C4-2B (cell line): Measurements from ENCODE around the gene DIPK1A.

Experiments used
- H3K27ac ChIP-seq: fragments of 450-650 bp; 2 replicates; pipeline ENCODE4 v1.5.1; 2017
- CTCF ChIP-seq: fragments of 450-650 bp; conservative IDR thresholded peaks from 2 replicates; pipeline ENCODE4 v1.5.1; 2017; ENCODE audit warnings: mild to moderate bottlenecking
- ZFX ChIP-seq: fragments of 450-650 bp; IDR thresholded peaks from 2 replicates; pipeline ENCODE4 v1.6.1; 2017

Gene DIPK1A

DNA sequence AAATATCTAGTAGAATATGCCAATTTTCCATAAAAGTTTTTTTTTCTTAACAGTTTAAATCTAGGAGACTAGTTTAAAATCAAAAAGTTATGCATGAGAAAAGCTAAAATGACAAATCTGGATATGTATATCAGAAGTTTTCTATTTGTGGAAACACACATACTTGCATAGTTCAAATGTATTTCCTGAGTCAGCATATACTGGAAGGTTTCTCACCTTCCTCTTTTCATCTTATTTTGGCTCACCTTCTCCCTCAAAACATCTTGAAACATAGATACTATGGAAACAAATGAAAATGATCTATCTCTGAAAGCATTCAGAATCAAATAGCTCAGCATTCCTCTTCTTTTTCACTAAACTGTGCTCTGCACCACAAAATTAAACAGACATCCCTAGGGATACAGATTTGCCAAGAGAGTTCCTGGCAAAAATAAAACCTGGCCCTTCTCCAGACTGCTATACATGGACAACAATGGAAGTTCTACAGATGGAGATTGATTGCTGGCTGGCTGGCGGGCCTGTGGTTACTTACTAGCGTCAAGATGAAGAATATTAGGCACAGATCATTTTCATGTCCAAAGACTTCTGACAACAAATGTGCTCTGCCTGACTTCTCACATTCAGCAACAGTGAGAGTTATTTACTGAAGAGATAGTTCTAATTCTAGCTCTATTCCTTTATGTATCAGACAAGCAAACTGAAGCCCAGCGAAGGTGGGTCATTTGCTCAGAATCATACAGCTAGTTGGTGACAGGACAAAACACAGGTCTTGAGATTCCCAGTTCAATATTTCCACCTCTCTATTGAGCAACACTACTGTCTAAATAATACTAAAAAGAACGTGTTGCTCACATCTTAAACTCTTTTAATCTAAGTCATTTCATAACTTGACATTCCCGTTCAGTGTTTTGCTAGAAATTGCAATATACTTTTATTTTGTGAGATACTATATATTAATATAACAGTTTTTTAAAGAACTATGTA, 26.6 kb downstream of the DIPK1A start:
- TF ChIP-seq CTCF (no peak), ZFX (no peak)
- no peak overlapping the region for H3K27ac ChIP-seq

- TF ChIP-seq ZFX (no peak), CTCF (no peak)
- H3K27ac ChIP-seq = no peak overlapping the region
These were observed 27.8 kb downstream of the DIPK1A start for GRCh38 chr1:92933459-92933858.

GRCh38 chr1:92931691-92932090, 29.6 kb downstream of the DIPK1A start:
- H3K27ac ChIP-seq = no peak overlapping the region
- TF ChIP-seq CTCF = no peak
- no peak for TF ChIP-seq ZFX

DNA sequence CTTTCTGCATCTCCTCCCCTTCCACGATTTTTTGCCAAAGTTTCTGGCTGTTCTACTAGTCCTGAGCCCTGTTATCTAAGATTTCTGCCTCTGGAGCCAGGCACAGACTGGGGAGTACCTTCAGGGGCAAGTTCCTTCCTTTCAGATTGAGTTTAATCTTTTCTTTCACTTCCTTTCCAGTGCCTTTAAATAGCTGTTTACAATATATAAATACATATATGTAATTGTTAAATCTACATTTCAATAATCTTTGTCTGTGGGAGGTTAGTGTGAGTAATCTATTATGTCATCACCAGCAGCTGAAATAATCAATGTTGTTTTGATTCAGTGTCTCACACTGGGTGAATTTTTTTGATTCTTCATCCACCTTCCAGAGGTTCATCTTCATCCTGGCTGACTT, 31.8 kb downstream of the DIPK1A start:
- H3K27ac ChIP-seq = no peak overlapping the region
- TF ChIP-seq ZFX (no peak), CTCF (no peak)

- no peak; the same call in 1 of the 2 replicates for TF ChIP-seq CTCF
- TF ChIP-seq ZFX = no peak
- no peak overlapping the region for H3K27ac ChIP-seq
These were observed 33.4 kb downstream of the DIPK1A start for GRCh38 chr1:92927870-92928269.

DNA sequence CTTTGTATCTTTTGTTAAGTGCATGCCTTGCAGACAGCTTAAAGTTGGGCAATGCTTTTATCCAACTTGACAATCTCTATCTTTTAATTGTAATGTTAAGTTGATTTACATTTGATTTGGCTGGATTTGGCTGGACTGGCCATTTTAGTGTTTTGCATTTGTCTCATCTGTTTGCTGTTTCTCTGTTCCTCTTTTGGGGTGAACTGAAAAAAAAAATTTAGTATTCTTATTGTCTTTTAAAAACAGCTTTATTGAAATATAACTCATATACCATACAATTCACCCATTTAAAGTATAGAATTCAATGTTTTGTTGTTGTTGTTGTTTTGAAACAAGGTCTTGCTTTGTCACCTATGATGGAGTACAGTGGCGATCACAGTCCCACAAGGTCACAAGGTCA, 34.4 kb downstream of the DIPK1A start:
- no peak overlapping the region for H3K27ac ChIP-seq

More for the DNA sequence above, 34.4 kb downstream of the DIPK1A start:
- TF ChIP-seq CTCF (no peak), ZFX (no peak)
